Activated CD4-positive, alpha-beta T cell treated with anti-CD3 and anti-CD28 coated beads, Interleukin-2, amount 10 ng/mL, durations not matched to agents 7 days and 5 days (primary cell): ENCODE measurements around the gene FLYWCH1. TPM values are rescaled to one million over a fixed set of nuclear protein-coding genes. Genes with fewer than 3 reads are reported as not detected.

Source experiments
- CTCF ChIA-PET: fragments of 350-600 bp; sonication (Branson Sonifier 250); formaldehyde crosslinking; loops from one replicate; lab custom pipeline; 2021; ENCODE audit warnings: antibody characterized with exemption; lab: Charles Lee
- POLR2A ChIA-PET: fragments of 350-600 bp; sonication (Branson Sonifier 250); formaldehyde crosslinking; loops from one replicate; lab custom pipeline; 2021; ENCODE audit warnings: antibody characterized with exemption; lab: Charles Lee
- DNase-seq: peaks from one replicate; pipeline ENCODE4 v3.0.0-alpha.2; 2020
- H3K27ac Mint-ChIP-seq: one replicate; pipeline ENCODE4 v1.8.0; 2021; ENCODE audit warnings: mild to moderate bottlenecking, moderate library complexity, mixed read lengths
- H3K27me3 Mint-ChIP-seq: one replicate; pipeline ENCODE4 v1.8.0; 2021; ENCODE audit warnings: mixed read lengths
- H3K36me3 Mint-ChIP-seq: one replicate; pipeline ENCODE4 v1.8.0; 2021; ENCODE audit warnings: low read depth, mixed read lengths
- H3K4me1 Mint-ChIP-seq: one replicate; pipeline ENCODE4 v1.8.0; 2021; ENCODE audit warnings: mixed read lengths
- H3K4me3 Mint-ChIP-seq: one replicate; pipeline ENCODE4 v1.8.0; 2021; ENCODE audit warnings: mild to moderate bottlenecking, moderate library complexity, mixed read lengths
- H3K9me3 Mint-ChIP-seq: one replicate; pipeline ENCODE4 v1.8.0; 2021; ENCODE audit warnings: mixed read lengths
- total RNA-seq, 2 experiments: library from RNA; stranded (reverse); gene quantifications; one replicate each; pipeline ENCODE4 v1.2.3, GENCODE V29; 2021

The FLYWCH1 gene, protein sequence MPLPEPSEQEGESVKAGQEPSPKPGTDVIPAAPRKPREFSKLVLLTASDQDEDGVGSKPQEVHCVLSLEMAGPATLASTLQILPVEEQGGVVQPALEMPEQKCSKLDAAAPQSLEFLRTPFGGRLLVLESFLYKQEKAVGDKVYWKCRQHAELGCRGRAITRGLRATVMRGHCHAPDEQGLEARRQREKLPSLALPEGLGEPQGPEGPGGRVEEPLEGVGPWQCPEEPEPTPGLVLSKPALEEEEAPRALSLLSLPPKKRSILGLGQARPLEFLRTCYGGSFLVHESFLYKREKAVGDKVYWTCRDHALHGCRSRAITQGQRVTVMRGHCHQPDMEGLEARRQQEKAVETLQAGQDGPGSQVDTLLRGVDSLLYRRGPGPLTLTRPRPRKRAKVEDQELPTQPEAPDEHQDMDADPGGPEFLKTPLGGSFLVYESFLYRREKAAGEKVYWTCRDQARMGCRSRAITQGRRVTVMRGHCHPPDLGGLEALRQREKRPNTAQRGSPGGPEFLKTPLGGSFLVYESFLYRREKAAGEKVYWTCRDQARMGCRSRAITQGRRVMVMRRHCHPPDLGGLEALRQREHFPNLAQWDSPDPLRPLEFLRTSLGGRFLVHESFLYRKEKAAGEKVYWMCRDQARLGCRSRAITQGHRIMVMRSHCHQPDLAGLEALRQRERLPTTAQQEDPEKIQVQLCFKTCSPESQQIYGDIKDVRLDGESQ
- 10 to 100 TPM; 46.8 to 52.7 TPM for total RNA-seq

DNA sequence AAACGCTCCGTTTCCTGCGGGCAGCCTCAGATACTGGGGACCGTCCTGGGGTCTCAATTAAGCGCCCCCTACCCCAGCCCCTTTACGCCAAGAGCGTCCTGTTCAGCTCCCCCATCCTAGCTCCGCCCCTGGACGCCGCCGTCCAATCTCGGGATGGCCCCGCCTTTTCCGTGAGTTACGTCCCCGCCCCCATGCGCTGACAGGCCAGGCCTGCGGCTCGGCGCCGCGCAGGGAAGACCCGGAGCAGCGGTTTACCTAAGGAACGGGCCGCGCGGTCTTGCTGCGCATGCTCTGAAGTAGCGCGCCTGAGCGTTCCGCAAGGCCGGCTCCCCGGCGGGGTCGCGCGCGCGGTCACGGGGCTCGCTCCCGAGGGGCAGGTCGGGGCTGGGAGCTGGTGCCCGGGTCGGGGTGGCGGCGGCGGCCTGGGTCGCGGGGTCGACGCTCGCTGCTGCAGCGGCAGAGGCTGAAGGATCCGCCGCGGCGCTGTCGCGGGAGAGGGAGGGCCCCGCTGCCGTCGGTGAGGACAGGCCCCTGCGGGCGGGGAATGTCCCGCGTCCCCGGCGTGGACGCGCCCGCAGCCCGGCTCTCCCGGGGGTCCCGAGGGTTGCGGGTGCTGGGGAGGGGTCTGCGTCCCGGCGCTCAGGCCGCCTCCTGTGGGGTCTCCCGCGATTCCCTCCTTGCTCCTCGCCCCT is at the start of gene FLYWCH1:
FLYWCH1 (plus strand) TSS at position 294 of the 692 bp plus-strand sequence. CDS start 17,755 bp downstream, outside the sequence.
- Mint-ChIP-seq H3K27ac (peak within 1 kb of the TSS; percentile 89), H3K36me3 (peaks cover 11% of the 10 kb centered on the region), H3K4me1 (peaks cover 30% of the 10 kb centered on the region)

GRCh38 chr16:2865651-2866050 is 46.1 kb upstream of the FLYWCH1 start:
- Mint-ChIP-seq H3K9me3 (peaks cover 6% of the 10 kb centered on the region), H3K36me3 (no peaks in the 10 kb centered on the region), H3K4me1 (peaks cover 23% of the 10 kb centered on the region), H3K27ac (no peak overlapping the region), H3K27me3 (peaks cover 9% of the 10 kb centered on the region), H3K4me3 (no peak overlapping the region)
- POLR2A ChIA-PET = no interaction called here
- no peak for DNase-seq
- CTCF ChIA-PET = interaction anchor here (1.2 to 2.3 kb wide), 2 partner anchors 9 to 27 kb away, joined by 3 to 12 read pairs; no protein-coding TSS in a partner anchor

More for the DNA sequence above, at the start of gene FLYWCH1:
- ChIA-PET POLR2A (interaction anchor here (0.9 to 1.0 kb wide), 2 partner anchors 29 to 153 kb away, joined by 3 to 6 read pairs; partner anchors contain the start of genes FLYWCH2 and IL32), CTCF (interaction anchor here (0.6 to 2.2 kb wide), 5 partner anchors 15 to 72 kb away, joined by 3 to 10 read pairs (median 4); partner anchors contain the start of gene FLYWCH2)
- H3K9me3 Mint-ChIP-seq = no peaks in the 10 kb centered on the region
- DNase-seq = peak; percentile 99
- H3K4me3 Mint-ChIP-seq = peak within 1 kb of the TSS; percentile 88
- H3K27me3 Mint-ChIP-seq = no peaks in the 10 kb centered on the region

DNA sequence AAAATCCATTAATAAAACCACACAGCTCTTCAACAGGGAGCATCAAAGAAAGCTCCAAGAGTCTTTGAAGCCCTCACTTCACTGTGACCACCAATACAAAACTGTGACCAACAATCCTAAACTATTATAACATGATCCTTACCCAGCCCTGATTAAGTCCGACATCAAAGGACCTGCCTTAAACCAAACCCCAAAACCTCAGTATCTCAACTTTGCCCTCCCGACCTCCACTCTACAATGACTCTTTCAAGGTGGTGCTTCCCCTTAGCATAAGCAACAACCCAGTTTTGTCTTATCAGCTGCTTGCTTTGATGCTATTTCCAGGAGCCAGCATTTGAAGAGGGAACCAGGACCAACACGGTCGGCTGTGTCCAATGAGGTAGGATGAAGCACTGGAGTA is 45.3 kb upstream of the FLYWCH1 start:
- peaks cover 6% of the 10 kb centered on the region for H3K27me3 Mint-ChIP-seq

GRCh38 chr16:2867661-2867986 is 44.1 kb upstream of the FLYWCH1 start:
- peaks cover 6% of the 10 kb centered on the region for H3K27me3 Mint-ChIP-seq
- POLR2A ChIA-PET = no interaction called here
- no peaks in the 10 kb centered on the region for H3K9me3 Mint-ChIP-seq
- no peak for DNase-seq
- peak overlapping the region; percentile 74 for H3K27ac Mint-ChIP-seq
- peak overlapping the region; percentile 76 for H3K4me3 Mint-ChIP-seq
- no peaks in the 10 kb centered on the region for H3K36me3 Mint-ChIP-seq
- CTCF ChIA-PET = interaction anchor here (0.6 to 1.8 kb wide), 29 partner anchors 11 to 1654 kb away, joined by 3 to 18 read pairs (median 4); partner anchors contain the start of genes AMDHD2, CLDN6, FLYWCH1 and FLYWCH2
- H3K4me1 Mint-ChIP-seq = peaks cover 23% of the 10 kb centered on the region

More for the DNA sequence above, 45.3 kb upstream of the FLYWCH1 start:
- DNase-seq = no peak
- ChIA-PET CTCF (interaction anchor here (0.9 to 2.3 kb wide), 3 partner anchors 10 to 27 kb away, joined by 3 to 12 read pairs (median 4); no protein-coding TSS in a partner anchor), POLR2A (interaction anchor here (0.7 kb wide), 1 partner anchor 82 kb away, joined by 3 read pairs; no protein-coding TSS in a partner anchor)
- H3K9me3 Mint-ChIP-seq = peaks cover 1% of the 10 kb centered on the region
- H3K27ac Mint-ChIP-seq = peak overlapping the region; percentile 20
- H3K36me3 Mint-ChIP-seq = no peaks in the 10 kb centered on the region
- H3K4me3 Mint-ChIP-seq = no peak overlapping the region
- peaks cover 23% of the 10 kb centered on the region for H3K4me1 Mint-ChIP-seq

GRCh38 chr16:2867987-2868789 is 43.5 kb upstream of the FLYWCH1 start:
- POLR2A ChIA-PET = no interaction called here
- Mint-ChIP-seq H3K9me3 (no peaks in the 10 kb centered on the region), H3K27me3 (peaks cover 6% of the 10 kb centered on the region), H3K36me3 (no peaks in the 10 kb centered on the region), H3K4me3 (peak overlapping the region; percentile 76), H3K27ac (peak overlapping the region; percentile 74), H3K4me1 (peaks cover 23% of the 10 kb centered on the region)
- CTCF ChIA-PET = interaction anchor here (0.6 to 1.8 kb wide), 37 partner anchors 10 to 1654 kb away, joined by 3 to 18 read pairs (median 4); partner anchors contain the start of genes AMDHD2, CLDN6, FLYWCH1 and FLYWCH2
- peak; percentile 93 for DNase-seq

GRCh38 chr16:2871926-2872325 is 39.8 kb upstream of the FLYWCH1 start:
- ChIA-PET POLR2A (no interaction called here), CTCF (interaction anchor here (1.0 to 1.5 kb wide), 2 partner anchors 33 to 41 kb away, joined by 4 read pairs; no protein-coding TSS in a partner anchor)

GRCh38 chr16:2874032-2874911 is 37.5 kb upstream of the FLYWCH1 start:
- peaks cover 4% of the 10 kb centered on the region for H3K27me3 Mint-ChIP-seq

More at GRCh38 chr16:2871926-2872325, 39.8 kb upstream of the FLYWCH1 start:
- H3K36me3 Mint-ChIP-seq = no peaks in the 10 kb centered on the region
- no peak for DNase-seq
- no peaks in the 10 kb centered on the region for H3K9me3 Mint-ChIP-seq
- no peak overlapping the region for H3K4me3 Mint-ChIP-seq
- H3K4me1 Mint-ChIP-seq = peaks cover 26% of the 10 kb centered on the region
- no peak overlapping the region for H3K27ac Mint-ChIP-seq
- H3K27me3 Mint-ChIP-seq = peaks cover 4% of the 10 kb centered on the region

GRCh38 chr16:2874912-2875362 is 36.8 kb upstream of the FLYWCH1 start:
- H3K36me3 Mint-ChIP-seq = no peaks in the 10 kb centered on the region
- CTCF ChIA-PET = interaction anchor here (0.6 to 1.8 kb wide), 9 partner anchors 8 to 153 kb away, joined by 3 to 5 read pairs (median 3); partner anchors contain the start of gene FLYWCH2
- POLR2A ChIA-PET = no interaction called here
- no peak overlapping the region for H3K27ac Mint-ChIP-seq
- peaks cover 10% of the 10 kb centered on the region for H3K4me1 Mint-ChIP-seq
- no peaks in the 10 kb centered on the region for H3K9me3 Mint-ChIP-seq
- DNase-seq = peak; percentile 69
- peaks cover 7% of the 10 kb centered on the region for H3K27me3 Mint-ChIP-seq
- no peak overlapping the region for H3K4me3 Mint-ChIP-seq

More at GRCh38 chr16:2874032-2874911, 37.5 kb upstream of the FLYWCH1 start:
- peak overlapping the region; percentile 31 for H3K27ac Mint-ChIP-seq
- POLR2A ChIA-PET = no interaction called here
- CTCF ChIA-PET = interaction anchor here (0.6 to 1.8 kb wide), 10 partner anchors 9 to 154 kb away, joined by 3 to 5 read pairs (median 3); partner anchors contain the start of gene FLYWCH2
- H3K36me3 Mint-ChIP-seq = no peaks in the 10 kb centered on the region
- H3K4me1 Mint-ChIP-seq = peaks cover 10% of the 10 kb centered on the region
- no peaks in the 10 kb centered on the region for H3K9me3 Mint-ChIP-seq
- DNase-seq = no peak
- H3K4me3 Mint-ChIP-seq = no peak overlapping the region

- POLR2A ChIA-PET = no interaction called here
Measured at GRCh38 chr16:2879854-2880508, 31.8 kb upstream of the FLYWCH1 start.

More at GRCh38 chr16:2879854-2880508, 31.8 kb upstream of the FLYWCH1 start:
- Mint-ChIP-seq H3K4me1 (peaks cover 16% of the 10 kb centered on the region), H3K36me3 (no peaks in the 10 kb centered on the region), H3K9me3 (no peaks in the 10 kb centered on the region), H3K27ac (no peak overlapping the region), H3K4me3 (no peak overlapping the region), H3K27me3 (peaks cover 7% of the 10 kb centered on the region)
- no peak for DNase-seq
- CTCF ChIA-PET = interaction anchor here (1.1 to 3.8 kb wide), 2 partner anchors 12 to 39 kb away, joined by 3 to 16 read pairs; no protein-coding TSS in a partner anchor
